ENCODE measurements around the gene AP1G1.

AP1G1 gene

DNA sequence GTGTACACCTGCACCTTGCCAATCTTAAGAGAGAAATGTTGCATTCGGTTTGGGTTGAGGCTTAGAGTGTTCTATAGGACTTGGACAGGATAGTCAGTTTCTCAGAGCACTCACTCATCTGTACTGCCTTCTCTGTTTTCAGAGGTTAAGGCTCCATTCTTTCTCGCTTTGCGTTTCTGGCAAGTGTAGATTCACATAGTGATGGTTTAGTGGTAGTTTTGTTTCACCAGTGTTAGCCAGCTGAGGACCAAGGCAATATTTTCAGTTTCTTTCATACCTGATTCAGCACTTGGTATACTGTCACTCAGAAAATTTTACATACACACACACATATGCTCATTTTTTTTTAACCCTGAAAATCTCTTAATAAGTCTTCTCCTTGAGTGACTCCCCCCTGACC lies 38.5 kb upstream of the AP1G1 start:
- Histone ChIP-seq H3K27ac (peak overlapping the region; percentile 47; the same call in 1 of the 2 replicates), H3K79me2 (ENCODE audit: insufficient read depth, low read depth) (peaks cover 29% of the 10 kb centered on the region), H3K4me2 (peak overlapping the region; percentile 75), H3K36me3 (ENCODE audit: insufficient read depth) (peaks cover 4% of the 10 kb centered on the region; the same call in 1 of the 2 replicates), H3K9ac (0 out of 2 replicates have a peak overlapping the region, but pooled peaks have one; percentile 75), H2AFZ (ENCODE audit: low read depth) (no peak overlapping the region), H4K20me1 (ENCODE audit: insufficient read depth) (no peaks in the 10 kb centered on the region), H3K4me1 (ENCODE audit: low read depth, poor library complexity, severe bottlenecking) (peaks cover 22% of the 10 kb centered on the region), H3K27me3 (ENCODE audit: insufficient read depth, low read depth) (no peaks in the 10 kb centered on the region), H3K4me3 (IDR thresholded peaks at IDR 0.05; ENCODE audit: insufficient read depth, low read depth, low read length) (no peak overlapping the region)
- TF ChIP-seq, protein P1, sequence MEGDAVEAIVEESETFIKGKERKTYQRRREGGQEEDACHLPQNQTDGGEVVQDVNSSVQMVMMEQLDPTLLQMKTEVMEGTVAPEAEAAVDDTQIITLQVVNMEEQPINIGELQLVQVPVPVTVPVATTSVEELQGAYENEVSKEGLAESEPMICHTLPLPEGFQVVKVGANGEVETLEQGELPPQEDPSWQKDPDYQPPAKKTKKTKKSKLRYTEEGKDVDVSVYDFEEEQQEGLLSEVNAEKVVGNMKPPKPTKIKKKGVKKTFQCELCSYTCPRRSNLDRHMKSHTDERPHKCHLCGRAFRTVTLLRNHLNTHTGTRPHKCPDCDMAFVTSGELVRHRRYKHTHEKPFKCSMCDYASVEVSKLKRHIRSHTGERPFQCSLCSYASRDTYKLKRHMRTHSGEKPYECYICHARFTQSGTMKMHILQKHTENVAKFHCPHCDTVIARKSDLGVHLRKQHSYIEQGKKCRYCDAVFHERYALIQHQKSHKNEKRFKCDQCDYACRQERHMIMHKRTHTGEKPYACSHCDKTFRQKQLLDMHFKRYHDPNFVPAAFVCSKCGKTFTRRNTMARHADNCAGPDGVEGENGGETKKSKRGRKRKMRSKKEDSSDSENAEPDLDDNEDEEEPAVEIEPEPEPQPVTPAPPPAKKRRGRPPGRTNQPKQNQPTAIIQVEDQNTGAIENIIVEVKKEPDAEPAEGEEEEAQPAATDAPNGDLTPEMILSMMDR (conservative IDR thresholded peaks at IDR 0.05; ENCODE audit: low read depth, low read length): no peak

DNA sequence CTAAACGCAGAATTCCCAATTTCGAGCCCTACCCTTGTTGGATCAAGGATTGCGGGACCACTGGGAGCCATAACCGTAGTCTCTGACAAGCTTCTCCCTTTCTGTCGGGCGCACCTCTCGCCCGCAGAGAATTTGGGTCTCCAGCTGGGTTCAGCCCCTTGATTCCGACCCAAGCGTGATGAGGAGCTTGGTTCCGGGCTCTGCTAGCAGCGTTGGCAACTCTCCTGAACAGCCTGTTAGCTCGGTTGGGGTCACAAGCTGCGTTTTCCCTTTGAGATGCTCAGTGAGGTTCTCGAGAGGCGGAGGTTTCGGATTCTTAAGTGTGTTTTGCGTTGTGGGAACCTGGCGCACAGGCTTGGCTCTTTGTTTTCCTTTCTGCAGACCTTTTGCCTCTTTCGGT lies 37.8 kb upstream of the AP1G1 start:
- Histone ChIP-seq H3K4me2 (peak overlapping the region; percentile 75), H2AFZ (ENCODE audit: low read depth) (peak overlapping the region; percentile 82), H3K4me3 (IDR thresholded peaks at IDR 0.05; ENCODE audit: insufficient read depth, low read depth, low read length) (no peak overlapping the region), H3K79me2 (ENCODE audit: insufficient read depth, low read depth) (peaks cover 29% of the 10 kb centered on the region), H3K9ac (peak overlapping the region; percentile 75), H3K27ac (peak overlapping the region; percentile 47; the same call in 1 of the 2 replicates), H3K4me1 (ENCODE audit: low read depth, poor library complexity, severe bottlenecking) (peaks cover 19% of the 10 kb centered on the region), H4K20me1 (ENCODE audit: insufficient read depth) (no peaks in the 10 kb centered on the region), H3K36me3 (ENCODE audit: insufficient read depth) (peaks cover 4% of the 10 kb centered on the region; the same call in 1 of the 2 replicates), H3K27me3 (ENCODE audit: insufficient read depth, low read depth) (no peaks in the 10 kb centered on the region)
- TF ChIP-seq, protein P1 (conservative IDR thresholded peaks at IDR 0.05; ENCODE audit: low read depth, low read length): no peak

DNA sequence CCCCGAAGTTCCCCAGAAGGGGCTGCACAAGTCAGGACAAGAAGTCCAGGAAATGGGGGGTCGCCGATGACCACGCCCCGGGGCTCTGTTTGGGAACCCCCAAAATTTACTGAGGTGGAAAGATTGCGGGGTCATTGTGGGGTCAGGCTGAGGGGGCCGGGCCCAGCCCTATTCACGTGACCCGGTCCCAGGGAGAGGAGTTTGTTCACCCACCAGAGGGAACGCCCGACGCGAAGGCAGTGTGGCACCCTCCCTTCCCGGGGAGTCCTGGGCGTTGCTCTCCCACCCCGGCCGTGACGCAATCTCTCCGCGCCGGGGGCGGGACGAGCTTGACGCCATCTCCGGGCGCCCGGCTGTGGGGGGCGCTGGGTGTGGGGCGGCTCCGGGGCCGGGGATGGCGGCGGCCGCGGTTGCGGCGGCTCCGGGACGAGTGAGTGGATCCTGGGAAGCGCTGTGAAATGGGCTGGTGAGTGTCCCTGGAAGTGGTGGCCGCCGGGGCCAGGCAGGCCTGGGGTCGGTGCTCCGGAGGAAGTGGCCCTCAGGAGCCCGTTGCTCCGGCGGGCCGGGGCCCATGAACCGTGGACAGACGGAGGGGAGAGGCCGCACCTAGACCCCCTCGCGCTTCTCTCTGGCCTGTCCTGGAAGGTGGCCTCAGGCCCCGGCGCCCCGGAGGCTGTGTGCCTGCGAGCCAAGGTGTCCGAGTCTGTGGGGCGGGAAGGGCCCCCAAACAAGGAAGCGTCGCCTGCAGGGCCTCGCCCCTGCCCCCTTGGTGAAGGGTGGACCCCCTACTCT lies 37.2 kb upstream of the AP1G1 start, which contains the start of gene ATXN1L:
Gene ATXN1L (plus strand): TSS at position 338 of the 792 bp plus-strand sequence. CDS start 3,765 bp downstream, outside the sequence.
- H3K4me3 ChIP-seq (IDR thresholded peaks at IDR 0.05; ENCODE audit: insufficient read depth, low read depth, low read length): no peak within 1 kb of the TSS
- no peaks in the 10 kb centered on the region for H3K27me3 ChIP-seq (ENCODE audit: insufficient read depth, low read depth)
- H3K79me2 ChIP-seq (ENCODE audit: insufficient read depth, low read depth): peaks cover 29% of the 10 kb centered on the region
- H3K4me2 ChIP-seq: peak within 1 kb of the TSS; percentile 85
- peak within 1 kb of the TSS; percentile 75 for H3K9ac ChIP-seq
- peaks cover 19% of the 10 kb centered on the region for H3K4me1 ChIP-seq (ENCODE audit: low read depth, poor library complexity, severe bottlenecking)
- no peaks in the 10 kb centered on the region for H4K20me1 ChIP-seq (ENCODE audit: insufficient read depth)
- peak within 1 kb of the TSS; percentile 82 for H2AFZ ChIP-seq (ENCODE audit: low read depth)
- peaks cover 4% of the 10 kb centered on the region; the same call in 1 of the 2 replicates for H3K36me3 ChIP-seq (ENCODE audit: insufficient read depth)
- TF ChIP-seq, protein P1 (conservative IDR thresholded peaks at IDR 0.05; ENCODE audit: low read depth, low read length): no peak
- peak within 1 kb of the TSS; percentile 57 for H3K27ac ChIP-seq

DNA sequence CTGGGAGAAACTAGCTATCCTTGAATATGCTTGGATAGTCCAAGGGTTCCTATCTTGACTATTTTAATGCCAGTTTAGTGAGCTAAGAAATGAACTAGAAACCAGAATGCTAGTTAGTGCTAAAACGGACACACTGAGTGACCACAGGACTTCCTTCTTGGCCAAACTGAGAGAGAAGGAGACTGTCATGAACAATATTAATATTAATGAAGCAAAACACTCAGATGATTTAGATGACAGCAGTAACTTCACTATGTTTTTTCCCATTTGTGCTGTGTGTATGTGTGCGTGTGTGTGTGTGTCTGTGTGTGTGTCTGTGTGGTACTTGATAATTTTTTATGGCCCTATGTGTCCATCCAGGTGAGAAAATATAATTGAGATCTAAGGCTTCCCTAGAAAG lies 34.9 kb upstream of the AP1G1 start:
- Histone ChIP-seq H3K9ac (no peak overlapping the region), H3K79me2 (ENCODE audit: insufficient read depth, low read depth) (peaks cover 27% of the 10 kb centered on the region), H2AFZ (ENCODE audit: low read depth) (no peak overlapping the region), H3K36me3 (ENCODE audit: insufficient read depth) (no peaks in the 10 kb centered on the region), H3K4me3 (IDR thresholded peaks at IDR 0.05; ENCODE audit: insufficient read depth, low read depth, low read length) (no peak overlapping the region), H3K4me2 (no peak overlapping the region), H3K4me1 (ENCODE audit: low read depth, poor library complexity, severe bottlenecking) (peaks cover 19% of the 10 kb centered on the region), H4K20me1 (ENCODE audit: insufficient read depth) (no peaks in the 10 kb centered on the region), H3K27ac (no peak overlapping the region), H3K27me3 (ENCODE audit: insufficient read depth, low read depth) (no peaks in the 10 kb centered on the region)
- TF ChIP-seq, protein P1 (conservative IDR thresholded peaks at IDR 0.05; ENCODE audit: low read depth, low read length): no peak
